ENCODE results near the gene ZNF618. TPM values are rescaled to one million over a fixed set of nuclear protein-coding genes. Genes with fewer than 3 reads are reported as not detected.

The ZNF618 gene
- total RNA-seq, 2 experiments from 2014 or later: 0.34 to 0.42 TPM

DNA sequence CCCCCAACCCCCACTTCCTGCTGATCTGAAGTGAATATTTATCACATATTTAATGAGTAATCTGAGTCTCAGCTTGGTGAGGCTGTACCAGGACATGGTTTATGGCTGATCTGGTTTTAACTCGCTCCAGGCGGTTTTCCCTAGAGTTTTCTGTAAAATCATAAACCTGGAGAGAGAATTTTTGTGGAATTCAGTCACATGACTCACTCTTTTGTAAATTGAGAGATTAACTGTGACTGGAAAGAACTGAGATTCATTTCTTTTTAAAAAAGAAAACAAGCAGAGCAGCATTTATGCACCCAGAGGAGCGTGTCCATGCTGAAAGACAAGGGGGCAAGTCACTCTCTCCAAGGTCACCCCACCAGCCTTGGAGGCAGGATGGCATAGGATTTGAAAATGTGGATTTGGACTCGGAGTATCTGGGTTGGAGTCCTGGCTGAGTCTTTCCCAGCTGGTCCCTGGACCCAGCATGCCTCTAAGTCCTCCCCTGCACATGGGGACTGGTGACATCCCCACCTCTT, 81.8 kb downstream of the ZNF618 start:
- ChIA-PET CTCF (no interaction called here), POLR2A (no interaction called here)
- no peak overlapping the region for H3K27ac Mint-ChIP-seq
- ATAC-seq (no peak), DNase-seq (no peak)
- no peaks in the 10 kb centered on the region for H3K4me1 Mint-ChIP-seq (ENCODE audit: low read depth)
- H3K4me3 Mint-ChIP-seq: no peak overlapping the region
- H3K36me3 Mint-ChIP-seq (ENCODE audit: low read depth): no peaks in the 10 kb centered on the region
- no peaks in the 10 kb centered on the region for H3K27me3 Mint-ChIP-seq (ENCODE audit: low read depth)
- H3K9me3 Mint-ChIP-seq (ENCODE audit: insufficient read depth): no peaks in the 10 kb centered on the region

DNA sequence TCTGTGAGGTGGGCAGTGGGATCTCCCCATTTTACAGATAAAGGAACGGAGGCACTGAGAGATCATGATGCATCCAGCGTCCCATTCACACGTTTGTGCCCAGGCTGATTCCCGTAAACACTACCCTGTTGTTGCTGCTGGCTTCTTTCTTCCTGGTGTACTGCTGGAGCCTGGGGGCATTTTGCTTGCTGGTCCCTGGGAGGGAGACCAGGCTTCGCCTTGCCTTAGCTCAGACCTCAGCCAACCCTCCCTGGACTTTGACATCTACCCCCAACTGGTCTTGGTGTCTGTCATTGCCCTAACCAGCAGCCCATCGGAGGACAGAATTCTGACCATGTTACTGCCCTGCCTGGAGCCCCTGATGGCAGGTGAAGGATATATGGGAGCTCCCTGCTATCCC, 82.4 kb downstream of the ZNF618 start:
- no peak for ATAC-seq
- H3K9me3 Mint-ChIP-seq (ENCODE audit: insufficient read depth): no peaks in the 10 kb centered on the region
- H3K4me1 Mint-ChIP-seq (ENCODE audit: low read depth): no peaks in the 10 kb centered on the region
- no peak overlapping the region for H3K4me3 Mint-ChIP-seq
- H3K27ac Mint-ChIP-seq: no peak overlapping the region
- H3K36me3 Mint-ChIP-seq (ENCODE audit: low read depth): no peaks in the 10 kb centered on the region
- CTCF ChIA-PET: no interaction called here
- no peaks in the 10 kb centered on the region for H3K27me3 Mint-ChIP-seq (ENCODE audit: low read depth)
- POLR2A ChIA-PET: no interaction called here
- no peak for DNase-seq

DNA sequence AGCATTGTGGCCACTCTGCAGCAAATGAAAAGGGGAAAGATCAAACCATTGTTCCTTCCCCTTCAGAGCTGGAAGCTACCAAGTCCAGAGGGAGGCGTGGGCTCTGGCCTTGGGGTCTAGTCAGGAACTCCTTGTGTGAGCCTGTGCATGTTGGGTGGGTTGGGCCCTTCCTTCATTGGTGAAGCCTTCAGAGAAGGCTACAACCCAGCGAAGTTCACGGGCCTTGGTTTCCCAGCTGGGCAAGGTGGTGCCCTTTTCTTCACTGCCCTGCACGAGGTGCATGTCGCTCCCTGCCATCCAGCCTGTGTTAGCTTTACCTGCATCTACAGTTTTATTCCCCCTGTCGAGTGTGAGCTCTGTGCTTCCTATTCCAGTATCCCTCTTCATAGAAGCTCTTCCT, 84.7 kb downstream of the ZNF618 start:
- ATAC-seq (no peak), DNase-seq (no peak)
- no peaks in the 10 kb centered on the region for H3K27me3 Mint-ChIP-seq (ENCODE audit: low read depth)
- H3K36me3 Mint-ChIP-seq (ENCODE audit: low read depth): no peaks in the 10 kb centered on the region
- no peaks in the 10 kb centered on the region for H3K9me3 Mint-ChIP-seq (ENCODE audit: insufficient read depth)
- no peak overlapping the region for H3K4me3 Mint-ChIP-seq
- no peaks in the 10 kb centered on the region for H3K4me1 Mint-ChIP-seq (ENCODE audit: low read depth)
- POLR2A ChIA-PET: no interaction called here
- CTCF ChIA-PET: no interaction called here
- H3K27ac Mint-ChIP-seq: no peak overlapping the region

DNA sequence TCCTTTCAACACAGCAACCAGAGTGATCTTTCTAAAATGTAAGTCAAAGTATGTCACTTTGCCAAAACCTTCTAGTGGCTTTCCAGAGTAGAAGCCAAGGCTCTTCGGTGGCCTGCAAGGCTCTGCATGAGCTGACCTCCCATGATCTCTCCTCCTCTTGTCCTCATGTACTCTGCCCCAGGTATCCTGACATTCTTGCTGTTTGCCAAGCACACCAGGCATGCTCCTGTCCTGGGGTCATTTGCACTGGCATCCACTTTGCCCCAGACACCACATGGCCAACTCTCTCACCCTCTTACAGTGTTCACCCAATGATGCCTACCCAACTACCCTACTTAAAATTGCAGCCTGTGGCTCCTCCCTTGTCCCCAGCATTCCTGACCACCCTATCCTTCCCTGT, 86.3 kb downstream of the ZNF618 start:
- POLR2A ChIA-PET: no interaction called here
- no peaks in the 10 kb centered on the region for H3K27me3 Mint-ChIP-seq (ENCODE audit: low read depth)
- DNase-seq (no peak), ATAC-seq (no peak)
- CTCF ChIA-PET: interaction anchor here (0.9 to 1.3 kb wide), 4 partner anchors 11 to 155 kb away, joined by 3 to 5 read pairs (median 4); no protein-coding TSS in a partner anchor
- H3K36me3 Mint-ChIP-seq (ENCODE audit: low read depth): no peaks in the 10 kb centered on the region
- H3K4me1 Mint-ChIP-seq (ENCODE audit: low read depth): no peaks in the 10 kb centered on the region
- no peak overlapping the region for H3K4me3 Mint-ChIP-seq
- no peak overlapping the region for H3K27ac Mint-ChIP-seq
- no peaks in the 10 kb centered on the region for H3K9me3 Mint-ChIP-seq (ENCODE audit: insufficient read depth)

DNA sequence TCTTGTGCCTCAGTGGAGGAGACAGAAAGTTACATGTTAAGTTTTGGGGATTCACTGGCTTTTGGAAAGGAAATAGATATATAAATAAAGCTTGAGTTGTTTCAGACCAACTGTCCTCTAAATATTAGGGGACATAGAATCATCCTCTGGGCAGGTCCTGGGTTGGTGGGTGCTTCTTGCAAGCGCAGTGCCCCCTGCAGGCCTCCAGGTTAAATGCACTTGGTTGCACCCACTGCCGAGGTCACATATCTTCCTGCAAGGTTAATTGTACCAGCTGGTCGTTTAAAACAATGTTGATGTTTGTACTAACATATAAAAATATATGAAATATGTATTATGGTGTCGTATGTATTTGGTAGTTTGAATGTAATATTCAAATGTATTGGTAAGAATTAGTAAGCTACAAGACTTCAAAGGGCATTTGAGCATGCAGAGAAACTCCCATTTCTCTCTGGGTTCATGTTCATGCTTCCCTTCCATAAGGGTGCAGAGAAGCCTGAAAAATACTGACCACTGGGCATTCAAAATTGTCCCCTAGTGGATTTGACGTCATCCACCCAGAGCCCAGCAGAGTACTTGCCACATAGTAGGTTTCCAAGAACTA, 87.0 kb downstream of the ZNF618 start:
- H3K27ac Mint-ChIP-seq: no peak overlapping the region
- CTCF ChIA-PET: interaction anchor here (0.7 to 1.3 kb wide), 8 partner anchors 10 to 226 kb away, joined by 3 to 5 read pairs (median 4); no protein-coding TSS in a partner anchor
- H3K4me1 Mint-ChIP-seq (ENCODE audit: low read depth): no peaks in the 10 kb centered on the region
- ATAC-seq: peak; percentile 51
- DNase-seq: peak; percentile 60
- H3K27me3 Mint-ChIP-seq (ENCODE audit: low read depth): no peaks in the 10 kb centered on the region
- H3K9me3 Mint-ChIP-seq (ENCODE audit: insufficient read depth): no peaks in the 10 kb centered on the region
- POLR2A ChIA-PET: no interaction called here
- H3K36me3 Mint-ChIP-seq (ENCODE audit: low read depth): no peaks in the 10 kb centered on the region
- no peak overlapping the region for H3K4me3 Mint-ChIP-seq

DNA sequence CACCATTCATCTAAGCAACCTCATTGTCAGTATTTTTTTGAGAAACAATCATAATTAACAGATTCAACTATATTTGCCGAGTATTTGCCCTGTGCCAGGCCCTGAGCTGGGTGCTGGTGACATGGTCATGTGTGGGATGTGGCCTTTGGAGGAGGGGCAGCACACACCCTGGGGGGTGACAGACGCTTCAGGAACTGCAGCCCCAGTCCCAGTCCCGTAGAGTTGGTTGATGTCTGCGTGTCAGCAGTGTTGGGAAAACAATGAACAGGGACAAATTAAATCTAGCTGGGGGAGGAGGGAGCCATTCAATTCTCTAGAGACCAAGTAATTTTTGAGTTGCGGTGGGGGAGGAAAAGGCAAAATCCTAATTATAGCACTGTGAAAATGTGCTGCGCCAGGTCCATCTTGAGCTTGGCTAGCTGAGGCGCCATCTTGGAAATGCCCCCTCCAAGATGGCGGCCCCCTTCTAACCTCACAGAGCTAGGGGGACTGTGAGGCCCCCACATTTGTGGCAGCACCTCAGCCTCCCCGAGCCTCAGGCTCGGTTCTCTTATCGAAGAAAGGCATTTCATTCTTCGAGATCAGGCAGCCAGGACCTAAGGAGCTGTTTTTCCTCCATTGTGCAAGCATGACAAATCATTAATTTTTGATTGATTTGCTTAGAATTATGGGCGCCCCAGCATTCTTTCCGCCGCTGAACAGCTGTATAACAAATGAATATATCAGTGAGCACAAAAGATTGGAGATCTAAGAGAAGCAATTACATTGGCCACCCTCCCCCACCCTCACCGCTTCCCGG, 87.8 kb downstream of the ZNF618 start:
- no peak overlapping the region for H3K27ac Mint-ChIP-seq
- no peak for DNase-seq
- H3K4me1 Mint-ChIP-seq (ENCODE audit: low read depth): no peaks in the 10 kb centered on the region
- H3K27me3 Mint-ChIP-seq (ENCODE audit: low read depth): no peaks in the 10 kb centered on the region
- no peak for ATAC-seq
- H3K9me3 Mint-ChIP-seq (ENCODE audit: insufficient read depth): no peaks in the 10 kb centered on the region
- CTCF ChIA-PET: interaction anchor here (0.8 to 1.3 kb wide), 6 partner anchors 10 to 156 kb away, joined by 3 to 4 read pairs (median 3); no protein-coding TSS in a partner anchor
- H3K4me3 Mint-ChIP-seq: no peak overlapping the region
- POLR2A ChIA-PET: no interaction called here
- no peaks in the 10 kb centered on the region for H3K36me3 Mint-ChIP-seq (ENCODE audit: low read depth)

DNA sequence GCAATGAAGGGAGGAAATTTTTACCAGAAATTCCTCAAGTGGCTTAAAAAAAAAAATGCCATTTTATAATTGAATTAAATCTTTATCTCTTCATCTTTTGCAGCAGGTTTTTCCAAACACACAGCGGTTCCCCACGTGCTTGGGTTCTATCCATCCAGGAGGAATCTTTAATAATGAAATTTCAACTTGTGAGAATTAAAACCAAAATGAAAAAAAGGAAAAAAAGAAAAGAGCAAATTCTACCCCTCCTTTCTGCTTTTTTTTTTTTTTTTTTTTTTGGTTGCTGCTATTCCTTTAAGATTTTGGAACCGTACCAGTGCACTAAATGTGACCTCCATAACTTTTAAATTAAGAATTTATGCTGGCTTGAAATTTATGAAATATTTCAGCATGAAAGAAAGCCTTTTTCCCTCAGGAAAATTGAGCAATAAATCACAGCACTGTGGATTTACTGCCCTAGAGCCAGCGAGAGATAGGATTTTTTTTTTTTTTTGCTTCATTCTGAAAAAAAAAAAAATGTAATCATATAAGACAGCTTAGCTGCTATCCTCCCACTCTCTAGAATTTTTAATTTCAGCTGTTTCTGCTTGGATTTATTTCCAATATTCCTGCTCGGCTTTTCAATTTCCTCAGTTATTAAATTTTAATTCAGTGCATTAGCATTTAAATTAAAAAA, 88.5 kb downstream of the ZNF618 start:
- Mint-ChIP-seq H3K27me3 (ENCODE audit: low read depth) (no peaks in the 10 kb centered on the region), H3K4me3 (no peak overlapping the region), H3K4me1 (ENCODE audit: low read depth) (no peaks in the 10 kb centered on the region), H3K27ac (no peak overlapping the region), H3K9me3 (ENCODE audit: insufficient read depth) (no peaks in the 10 kb centered on the region), H3K36me3 (ENCODE audit: low read depth) (no peaks in the 10 kb centered on the region)
- ChIA-PET CTCF (interaction anchor here (1.1 kb wide), 1 partner anchor 156 kb away, joined by 3 read pairs; no protein-coding TSS in a partner anchor), POLR2A (no interaction called here)
- DNase-seq (no peak), ATAC-seq (no peak)

DNA sequence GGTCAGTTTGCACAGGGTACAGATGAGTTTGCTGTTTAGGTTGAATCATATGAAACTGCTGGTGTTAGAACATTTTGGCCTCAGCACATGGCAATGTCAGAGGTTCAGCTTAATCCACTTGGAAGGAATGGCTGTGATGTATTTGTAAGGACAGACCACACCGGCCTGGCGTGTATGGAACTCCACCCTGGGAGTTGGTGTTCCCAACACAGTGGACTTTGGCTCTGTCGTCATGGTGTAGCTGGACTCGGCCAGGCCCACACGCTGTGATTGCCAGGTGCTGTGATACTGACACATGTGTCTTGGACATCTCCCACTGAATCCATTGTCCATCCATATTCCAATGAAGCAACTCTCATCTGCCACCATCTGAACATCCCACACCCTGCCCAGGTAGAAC, 90.3 kb downstream of the ZNF618 start:
- CTCF ChIA-PET: no interaction called here

DNA sequence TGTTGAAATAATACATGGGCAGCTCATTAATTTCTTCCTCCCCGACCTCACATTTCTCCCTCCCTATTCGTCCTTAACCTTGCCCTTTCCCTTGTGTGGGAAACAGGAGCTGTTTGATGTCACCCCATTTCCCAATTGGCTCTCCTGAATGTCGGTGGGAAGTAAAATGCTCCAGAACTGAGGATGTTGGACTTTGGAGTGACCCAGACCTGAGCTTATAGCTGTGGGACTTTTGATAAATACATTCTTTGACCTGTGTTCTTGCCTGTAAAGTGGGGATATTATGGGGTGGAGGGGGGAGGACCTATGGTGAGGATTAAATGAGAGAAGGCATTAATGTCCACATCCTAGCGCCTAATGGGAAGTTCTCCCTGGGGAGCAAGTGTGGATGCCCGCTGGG, 91.3 kb downstream of the ZNF618 start:
- Mint-ChIP-seq H3K36me3 (ENCODE audit: low read depth) (no peaks in the 10 kb centered on the region), H3K9me3 (ENCODE audit: insufficient read depth) (no peaks in the 10 kb centered on the region), H3K4me3 (no peak overlapping the region), H3K27ac (no peak overlapping the region), H3K27me3 (ENCODE audit: low read depth) (no peaks in the 10 kb centered on the region), H3K4me1 (ENCODE audit: low read depth) (no peaks in the 10 kb centered on the region)
- DNase-seq: no peak
- no peak for ATAC-seq
- ChIA-PET POLR2A (no interaction called here), CTCF (no interaction called here)

More for the DNA sequence above, 90.3 kb downstream of the ZNF618 start:
- Mint-ChIP-seq H3K27ac (no peak overlapping the region), H3K4me1 (ENCODE audit: low read depth) (no peaks in the 10 kb centered on the region), H3K4me3 (no peak overlapping the region), H3K27me3 (ENCODE audit: low read depth) (no peaks in the 10 kb centered on the region), H3K9me3 (ENCODE audit: insufficient read depth) (no peaks in the 10 kb centered on the region), H3K36me3 (ENCODE audit: low read depth) (no peaks in the 10 kb centered on the region)
- ATAC-seq: no peak
- DNase-seq: no peak
- POLR2A ChIA-PET: no interaction called here

DNA sequence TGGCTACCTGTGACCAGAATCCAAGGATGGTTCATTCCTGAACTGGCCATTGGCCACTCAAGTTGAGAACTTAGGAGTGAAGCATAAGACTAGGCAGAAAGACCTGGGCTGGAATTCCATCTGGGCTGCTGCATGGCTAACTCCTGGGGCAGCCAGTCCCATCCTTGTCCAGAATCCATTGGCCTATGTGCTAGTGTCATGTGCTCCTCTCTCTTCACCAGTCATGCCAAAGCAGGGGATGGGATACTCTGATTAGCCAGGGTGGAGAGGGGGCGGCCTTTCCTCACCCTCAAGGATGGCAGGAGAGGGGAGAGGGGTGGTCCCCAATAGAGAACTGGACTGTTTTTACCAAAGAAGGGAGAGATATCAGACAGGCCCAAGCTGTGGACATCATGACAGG, 93.2 kb downstream of the ZNF618 start:
- Mint-ChIP-seq H3K27ac (no peak overlapping the region), H3K4me3 (no peak overlapping the region), H3K27me3 (ENCODE audit: low read depth) (no peaks in the 10 kb centered on the region), H3K4me1 (ENCODE audit: low read depth) (no peaks in the 10 kb centered on the region), H3K36me3 (ENCODE audit: low read depth) (no peaks in the 10 kb centered on the region), H3K9me3 (ENCODE audit: insufficient read depth) (no peaks in the 10 kb centered on the region)
- DNase-seq: no peak
- no peak for ATAC-seq
- POLR2A ChIA-PET: no interaction called here
- CTCF ChIA-PET: no interaction called here

DNA sequence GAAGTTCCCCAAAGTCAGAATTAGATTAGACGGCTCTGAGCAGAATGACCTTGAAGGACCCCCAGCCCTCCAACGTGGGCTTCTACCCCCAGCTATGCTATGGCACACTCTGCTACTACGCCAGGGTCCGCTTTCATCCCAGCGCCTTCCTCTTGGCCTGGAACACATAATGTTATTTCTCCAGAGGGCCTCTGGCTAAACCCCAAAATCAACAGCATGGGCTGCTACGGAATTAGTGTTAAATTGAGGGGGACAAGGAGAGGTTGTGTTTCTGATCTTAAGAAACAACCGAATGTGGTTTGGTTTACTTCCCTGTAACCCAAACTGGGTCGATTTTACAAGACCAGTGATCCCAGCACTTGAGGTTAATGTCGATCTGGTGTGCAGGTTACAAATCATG, 97.1 kb downstream of the ZNF618 start:
- ChIA-PET POLR2A (interaction anchor here (0.6 to 0.7 kb wide), 2 partner anchors 89 to 312 kb away, joined by 4 to 5 read pairs; no protein-coding TSS in a partner anchor), CTCF (interaction anchor here (0.9 kb wide), 1 partner anchor 10 kb away, joined by 5 read pairs; no protein-coding TSS in a partner anchor)
- no peaks in the 10 kb centered on the region for H3K9me3 Mint-ChIP-seq (ENCODE audit: insufficient read depth)
- no peak overlapping the region for H3K4me3 Mint-ChIP-seq
- DNase-seq: no peak
- no peak for ATAC-seq
- no peaks in the 10 kb centered on the region for H3K4me1 Mint-ChIP-seq (ENCODE audit: low read depth)
- no peaks in the 10 kb centered on the region for H3K36me3 Mint-ChIP-seq (ENCODE audit: low read depth)
- H3K27me3 Mint-ChIP-seq (ENCODE audit: low read depth): no peaks in the 10 kb centered on the region
- no peak overlapping the region for H3K27ac Mint-ChIP-seq

DNA sequence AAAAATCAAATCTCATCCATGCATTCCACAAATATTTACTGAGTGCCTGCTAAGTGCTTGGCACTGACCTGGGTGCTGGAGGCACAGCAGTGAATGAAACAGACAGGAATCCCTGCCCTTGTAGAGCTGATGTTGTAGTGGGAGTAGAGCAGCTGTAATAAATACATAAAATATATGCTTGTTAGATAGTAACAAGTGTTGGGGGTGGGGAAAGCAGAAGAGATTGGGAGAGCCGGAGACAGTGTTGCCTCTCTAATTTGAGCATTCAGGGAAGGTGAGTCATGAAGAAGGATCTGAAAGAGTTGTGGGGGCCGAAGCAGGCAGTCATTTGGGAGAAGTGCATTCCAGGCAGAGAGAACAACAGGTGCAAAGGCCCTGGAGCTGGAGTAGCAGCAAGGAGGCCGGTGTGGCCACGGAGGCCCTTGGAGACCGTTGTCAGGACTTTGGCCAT, 97.9 kb downstream of the ZNF618 start:
- H3K9me3 Mint-ChIP-seq (ENCODE audit: insufficient read depth): no peaks in the 10 kb centered on the region
- H3K36me3 Mint-ChIP-seq (ENCODE audit: low read depth): no peaks in the 10 kb centered on the region
- DNase-seq: no peak
- CTCF ChIA-PET: interaction anchor here (1.0 kb wide), 1 partner anchor 11 kb away, joined by 3 read pairs; no protein-coding TSS in a partner anchor
- no peak for ATAC-seq
- POLR2A ChIA-PET: no interaction called here
- no peaks in the 10 kb centered on the region for H3K4me1 Mint-ChIP-seq (ENCODE audit: low read depth)
- no peak overlapping the region for H3K27ac Mint-ChIP-seq
- no peak overlapping the region for H3K4me3 Mint-ChIP-seq
- no peaks in the 10 kb centered on the region for H3K27me3 Mint-ChIP-seq (ENCODE audit: low read depth)
